Stimulated activated CD8-positive, alpha-beta memory T cell treated with anti-CD3 and anti-CD28 coated beads, Interleukin-7, amount 100 ng/mL, for 48 hours (primary cell): Measurements from ENCODE around the gene TBC1D22A.
"Not testable (repeated sequence)": the region's sequence is repeated elsewhere in the genome, so short reads cannot be mapped to it uniquely, and the experiment has no call there.

Experiments
- DNase-seq, 2 donors: peaks; one replicate each; pipeline ENCODE4 v3.0.0-alpha.2; 2020; ENCODE audit warnings: low read depth in 1 of 2; ENCODE audit errors: extremely low read depth in 1 of 2

Gene TBC1D22A

DNA sequence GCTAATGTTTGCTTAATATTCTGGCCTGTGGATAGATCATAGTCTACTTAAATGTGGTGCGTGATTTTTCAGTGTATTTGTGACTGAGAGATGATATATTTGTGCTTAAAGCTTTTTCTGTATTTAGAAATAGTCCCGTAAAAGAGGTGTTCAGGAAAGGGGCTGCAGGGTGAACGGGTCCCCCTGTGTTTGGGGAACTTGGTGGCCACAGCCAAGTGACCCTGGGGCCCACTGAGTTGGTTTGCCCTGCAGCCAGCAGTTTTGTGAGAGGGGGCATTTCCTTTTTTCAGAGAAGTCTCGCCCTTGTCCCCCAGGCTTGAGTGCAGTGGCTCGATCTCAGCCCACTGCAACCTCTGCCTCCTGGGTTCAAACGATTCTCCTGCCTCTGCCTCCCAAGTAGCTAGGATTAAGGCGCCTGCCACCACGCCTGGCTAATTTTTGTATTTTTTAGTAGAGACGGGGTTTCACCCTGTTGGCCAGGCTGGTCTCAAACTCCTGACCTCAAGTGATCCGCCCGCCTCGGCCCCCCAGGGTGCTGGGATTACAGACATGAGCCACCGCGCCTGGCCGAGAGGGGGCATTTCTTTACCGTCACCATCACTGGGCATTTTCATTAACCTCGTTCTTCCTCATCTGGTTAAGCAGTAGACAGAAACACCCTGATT is 287.4 kb downstream of the TBC1D22A start:
- DNase-seq: not testable (repeated sequence)

DNA sequence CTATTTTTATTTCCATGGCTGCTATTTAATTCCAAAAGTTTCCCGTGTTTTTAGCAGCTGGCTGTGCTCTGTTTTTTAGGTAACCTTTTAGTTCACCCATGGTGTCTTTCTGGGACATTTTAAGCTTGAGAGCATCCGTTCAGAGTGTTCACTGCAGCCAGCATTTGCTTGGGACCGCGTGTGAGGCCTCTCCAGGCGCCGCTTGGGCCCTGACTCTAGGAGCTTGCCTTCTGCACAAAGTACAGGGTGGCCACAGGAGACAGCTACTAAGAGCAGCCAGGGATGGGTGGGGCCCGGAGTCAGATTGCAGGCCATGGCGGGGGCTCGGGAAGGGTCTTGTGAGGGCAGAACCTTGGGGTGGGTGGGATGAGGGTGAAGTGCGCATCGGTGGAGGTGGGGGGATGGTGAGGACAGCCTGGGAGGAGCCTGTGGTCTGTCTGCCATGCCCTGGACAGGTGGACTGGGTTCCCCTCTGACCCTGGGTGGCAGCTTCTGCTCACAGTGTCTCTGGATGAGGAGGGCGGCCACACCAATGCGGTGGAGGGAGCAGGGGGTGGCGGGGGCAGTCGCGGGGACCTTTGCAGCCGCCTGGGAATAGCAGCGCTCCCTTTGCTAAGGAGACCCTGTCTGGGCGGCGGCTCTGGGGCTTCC is 288.1 kb downstream of the TBC1D22A start:
- DNase-seq: no peak

DNA sequence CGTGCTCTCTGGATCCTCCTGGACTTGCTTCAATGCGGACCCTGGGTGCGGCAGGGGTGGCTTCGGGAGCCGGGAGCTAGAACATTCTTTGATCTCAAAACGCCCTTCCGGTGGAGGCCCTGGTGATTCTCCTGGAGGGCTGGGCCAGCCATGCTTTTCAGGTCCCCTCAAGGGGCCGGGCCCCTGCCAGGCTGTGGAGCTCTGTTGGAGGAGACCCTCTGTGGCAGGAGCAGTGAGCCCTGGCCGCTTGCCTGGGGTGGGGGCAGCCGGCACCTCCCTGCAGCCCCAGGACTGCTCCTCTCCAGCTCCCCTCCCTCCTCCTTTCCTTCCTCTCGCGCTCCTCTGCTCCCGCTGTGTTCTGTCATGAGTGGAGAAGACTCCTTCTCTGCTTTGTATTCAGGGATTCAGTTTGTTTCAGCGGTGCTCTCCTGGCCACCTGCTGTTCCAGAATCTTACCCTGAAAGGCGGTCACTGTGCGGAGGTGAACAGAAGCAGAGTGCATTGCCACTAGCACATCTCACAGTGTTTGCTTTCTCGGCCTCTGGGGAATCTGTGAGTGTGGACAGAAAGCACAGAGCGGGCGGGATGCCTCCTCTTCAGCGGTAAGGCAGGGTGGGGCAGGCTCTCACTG is 289.1 kb downstream of the TBC1D22A start:
- no peak for DNase-seq

DNA sequence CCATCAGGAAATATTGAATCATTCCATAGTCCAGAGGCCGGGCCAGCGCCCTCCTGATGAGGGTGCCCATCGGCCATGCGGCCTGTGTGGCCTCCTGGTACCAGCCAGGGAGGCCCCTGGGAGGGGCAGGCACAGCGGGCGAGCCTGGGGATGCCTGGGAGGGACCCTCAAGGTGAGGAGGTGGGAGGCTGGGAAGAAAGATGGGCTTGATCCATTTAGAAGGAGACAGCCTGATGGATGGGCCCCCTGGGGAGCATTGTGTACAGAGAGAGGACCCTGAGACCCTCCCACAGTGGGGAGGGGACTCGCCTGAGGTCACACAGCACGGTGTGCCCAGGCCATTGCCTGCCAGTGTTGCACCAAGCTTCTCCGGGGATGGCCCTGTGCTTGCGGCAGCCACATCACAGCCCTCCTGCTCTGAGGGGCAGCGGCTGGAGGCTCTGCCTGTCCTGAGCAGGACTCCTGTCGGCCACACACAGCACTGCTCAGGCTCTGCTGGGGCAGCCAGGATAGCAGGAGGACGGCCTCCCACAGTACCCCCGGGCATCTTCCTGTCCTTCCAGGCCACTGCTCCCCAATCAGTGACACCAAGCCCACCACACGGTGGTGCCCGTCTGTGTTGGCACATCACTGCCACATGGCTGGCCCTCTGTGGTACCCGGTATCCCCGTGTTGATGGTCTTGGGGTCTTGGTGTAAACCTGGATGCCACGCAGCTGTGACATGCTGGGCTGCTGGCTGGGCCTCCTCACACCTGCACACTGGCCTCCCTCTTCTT is 290.0 kb downstream of the TBC1D22A start:
- DNase-seq: no peak

DNA sequence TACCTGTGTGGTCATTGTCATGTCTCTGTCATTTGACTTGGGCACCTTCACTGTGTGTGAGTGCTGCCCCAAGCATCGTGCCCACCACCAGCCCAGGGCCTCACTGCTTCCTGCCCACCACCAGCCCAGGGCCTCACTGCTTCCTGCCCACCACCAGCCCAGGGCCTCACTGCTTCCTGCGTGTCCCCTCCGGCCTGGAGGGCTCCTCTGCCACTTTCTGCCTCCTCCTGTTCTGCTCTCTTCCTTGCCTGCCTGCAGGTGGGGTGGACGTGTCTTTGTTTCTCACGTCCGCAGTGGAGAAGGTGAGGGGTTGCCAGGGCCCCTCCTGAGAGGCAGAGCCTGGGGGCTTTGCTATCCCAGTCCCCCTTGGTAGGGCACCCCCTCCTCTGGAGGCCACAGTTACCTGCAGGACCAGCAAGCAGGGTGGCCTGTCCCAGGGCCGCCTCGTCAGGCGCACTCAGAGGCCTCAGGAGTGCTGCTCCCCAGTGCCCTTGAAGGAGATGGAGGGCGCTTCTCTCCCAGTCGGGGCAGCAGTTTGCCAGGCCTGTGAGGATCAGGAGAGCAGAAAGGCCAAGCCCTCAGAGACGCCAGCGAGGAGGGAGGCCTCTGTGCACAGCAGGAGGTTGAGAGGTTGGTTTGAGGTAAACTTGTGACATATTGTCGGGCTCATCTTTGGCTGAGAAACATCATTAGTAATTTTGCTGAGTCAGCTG is 290.7 kb downstream of the TBC1D22A start:
- DNase-seq: no peak

DNA sequence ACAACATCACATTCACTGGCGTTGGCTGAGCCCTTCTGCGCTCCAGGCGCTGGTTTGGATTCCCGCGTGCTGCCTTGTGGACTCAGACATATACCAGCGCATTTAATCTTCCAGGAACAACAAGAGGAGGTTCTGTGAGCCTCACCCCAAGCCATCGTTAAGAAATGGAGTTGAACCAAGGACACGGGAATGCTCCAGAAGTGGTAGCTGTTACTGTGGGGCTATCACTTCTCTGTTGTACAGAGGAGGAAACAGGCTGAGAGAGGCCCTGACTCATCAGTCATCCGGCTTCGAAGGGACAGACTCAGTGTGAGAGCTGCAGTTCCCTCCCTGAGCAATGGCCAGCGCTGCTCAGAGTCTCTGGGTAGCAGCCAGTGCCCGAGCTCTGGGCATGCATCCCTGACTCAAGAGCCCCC is 291.3 kb downstream of the TBC1D22A start:
- no peak for DNase-seq

DNA sequence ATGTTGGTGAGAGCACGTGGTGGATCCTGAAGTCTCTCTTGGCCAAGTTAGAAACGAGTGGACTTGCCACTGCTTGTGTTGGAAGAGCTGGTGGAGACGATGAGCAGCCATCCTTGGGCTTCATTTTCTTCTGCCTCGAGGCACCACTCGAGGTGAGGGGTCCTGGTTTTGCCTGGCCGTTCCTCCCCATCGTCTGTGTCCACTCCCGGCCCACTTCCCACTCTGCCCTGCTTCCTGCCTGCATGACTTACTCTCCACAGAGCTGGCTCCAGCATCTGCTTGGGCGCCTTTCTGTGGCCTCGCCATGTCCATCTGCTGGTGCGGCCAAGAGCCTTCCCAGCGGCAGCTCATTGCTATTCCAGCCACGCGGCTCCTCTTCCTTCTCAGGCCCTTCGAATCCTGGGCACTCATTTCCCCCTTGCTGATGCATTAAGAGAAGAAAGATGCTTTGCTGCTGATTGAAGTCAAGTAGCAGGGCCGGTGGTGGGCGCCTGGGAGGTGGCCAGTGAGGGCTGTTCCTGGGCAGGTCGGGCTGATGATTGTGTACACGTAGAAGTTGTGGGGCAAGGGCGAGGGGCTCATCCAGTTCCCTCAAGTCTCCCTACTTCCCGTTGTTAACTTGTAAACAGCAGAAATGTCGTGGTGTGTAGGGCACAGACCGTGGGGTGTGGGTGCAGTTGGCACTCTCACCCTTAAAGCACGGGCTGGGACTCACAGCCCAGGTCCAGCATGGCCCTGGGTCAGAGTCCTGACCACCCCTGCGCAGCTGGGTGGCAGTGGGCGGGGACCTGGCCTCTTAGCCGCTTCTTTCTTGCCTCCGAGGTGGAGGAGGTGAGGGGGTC is 292.0 kb downstream of the TBC1D22A start:
- no peak for DNase-seq

DNA sequence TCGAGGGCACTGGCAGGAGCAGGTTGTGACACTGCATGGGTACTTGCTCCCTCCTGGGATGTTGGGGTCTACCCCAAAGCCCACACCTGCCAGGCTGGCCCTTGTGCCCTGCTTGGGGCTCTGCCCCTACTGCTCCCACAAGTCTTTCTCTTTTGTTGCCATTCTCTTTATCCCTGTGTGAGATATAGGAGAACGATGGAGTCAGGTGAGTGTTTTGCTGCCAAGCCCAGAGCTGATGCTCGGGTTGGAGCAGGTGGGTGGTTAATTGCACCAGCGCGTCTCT is 292.6 kb downstream of the TBC1D22A start:
- DNase-seq: no peak

DNA sequence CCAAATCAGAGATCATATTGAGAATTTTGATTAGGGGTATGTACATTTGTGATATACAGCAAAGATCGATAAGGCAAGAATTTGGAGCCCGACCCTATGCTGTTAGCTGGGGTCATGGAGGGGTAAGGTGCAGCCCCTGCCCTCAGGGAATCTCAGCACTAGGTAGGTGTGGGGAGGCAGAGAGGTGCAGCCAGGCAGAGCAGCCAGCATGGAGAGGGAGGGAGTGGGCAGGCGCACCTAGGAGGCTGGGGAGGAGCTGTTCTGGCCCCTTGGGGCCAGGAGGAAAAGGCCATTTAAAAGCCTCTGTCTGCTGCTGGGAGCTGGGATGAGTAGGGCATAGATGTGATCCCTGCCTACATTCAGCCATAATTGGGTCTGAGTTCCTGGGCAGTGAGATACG is 293.0 kb downstream of the TBC1D22A start:
- no peak for DNase-seq

DNA sequence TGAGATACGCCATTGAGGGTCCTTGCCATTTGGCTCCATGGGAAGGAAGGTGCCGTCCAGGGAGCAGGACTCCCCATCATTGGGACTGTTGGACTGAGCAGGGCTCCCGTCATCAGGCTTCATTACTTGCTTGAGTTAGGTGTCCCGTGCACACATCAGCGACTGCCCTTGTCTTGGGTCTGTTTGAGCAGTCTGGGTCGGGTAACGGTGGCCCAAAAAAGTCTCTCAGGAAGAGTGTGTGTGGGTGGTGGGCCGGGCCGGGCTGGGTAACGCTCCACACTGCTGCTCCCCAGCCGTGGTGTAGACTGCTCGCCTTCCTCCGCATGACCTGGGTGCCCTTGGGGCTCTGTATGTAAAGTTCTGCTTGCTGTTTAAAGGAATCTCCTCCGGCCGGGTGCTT is 293.5 kb downstream of the TBC1D22A start:
- DNase-seq: no peak

DNA sequence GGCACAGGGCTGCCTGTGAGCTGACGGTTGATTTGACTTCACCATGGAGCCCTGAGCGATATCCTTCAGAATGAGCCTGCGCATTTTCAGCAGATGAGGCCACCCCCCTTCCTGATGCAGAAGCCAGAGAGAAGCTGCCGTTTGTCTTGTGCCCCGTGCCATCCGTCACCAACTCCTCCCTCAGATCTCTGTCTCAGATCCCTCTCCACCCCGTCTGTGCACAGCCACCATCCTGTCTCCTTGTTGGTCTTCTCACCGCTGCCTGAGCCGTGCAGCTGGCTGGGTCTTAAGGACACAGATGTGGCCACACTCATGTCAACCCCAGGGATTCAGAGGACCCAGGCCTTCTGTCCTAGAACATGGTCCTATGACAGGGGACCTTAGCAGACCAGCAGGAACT is 293.9 kb downstream of the TBC1D22A start:
- DNase-seq: no peak

DNA sequence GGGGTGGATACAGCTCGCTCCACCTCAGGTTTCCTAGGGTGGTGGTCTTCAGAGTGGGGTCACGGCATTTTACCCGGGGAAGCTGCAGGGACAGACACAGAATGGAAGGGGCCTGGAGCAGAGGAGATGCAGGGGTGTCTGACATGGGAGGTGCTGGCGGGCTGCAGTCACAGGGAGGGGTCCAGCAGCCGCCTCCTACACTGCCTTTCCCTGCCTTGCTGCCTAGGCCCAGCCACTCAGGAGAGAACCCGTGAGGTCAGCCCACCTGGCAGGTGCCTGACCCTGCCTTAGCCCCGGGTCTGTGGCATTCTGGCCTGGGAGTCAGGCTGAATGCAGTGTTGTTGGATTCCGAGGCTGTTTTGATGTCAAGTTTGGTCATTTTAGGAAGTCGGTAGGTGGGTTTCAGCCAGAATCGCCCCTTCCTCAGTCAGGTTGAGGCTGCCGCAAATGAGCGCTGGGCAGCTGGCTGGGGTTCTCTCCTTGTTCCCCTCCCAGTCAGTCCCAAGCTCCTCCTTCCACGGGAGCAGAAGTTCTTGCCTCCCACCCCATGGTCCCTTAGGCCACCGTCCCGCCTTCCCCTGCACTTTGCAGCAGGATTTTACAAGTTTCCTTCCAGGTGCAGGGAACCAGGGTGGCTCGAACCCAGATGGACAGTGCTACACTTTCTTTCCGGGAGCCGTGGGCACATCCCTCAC is 294.5 kb downstream of the TBC1D22A start:
- DNase-seq: no peak

DNA sequence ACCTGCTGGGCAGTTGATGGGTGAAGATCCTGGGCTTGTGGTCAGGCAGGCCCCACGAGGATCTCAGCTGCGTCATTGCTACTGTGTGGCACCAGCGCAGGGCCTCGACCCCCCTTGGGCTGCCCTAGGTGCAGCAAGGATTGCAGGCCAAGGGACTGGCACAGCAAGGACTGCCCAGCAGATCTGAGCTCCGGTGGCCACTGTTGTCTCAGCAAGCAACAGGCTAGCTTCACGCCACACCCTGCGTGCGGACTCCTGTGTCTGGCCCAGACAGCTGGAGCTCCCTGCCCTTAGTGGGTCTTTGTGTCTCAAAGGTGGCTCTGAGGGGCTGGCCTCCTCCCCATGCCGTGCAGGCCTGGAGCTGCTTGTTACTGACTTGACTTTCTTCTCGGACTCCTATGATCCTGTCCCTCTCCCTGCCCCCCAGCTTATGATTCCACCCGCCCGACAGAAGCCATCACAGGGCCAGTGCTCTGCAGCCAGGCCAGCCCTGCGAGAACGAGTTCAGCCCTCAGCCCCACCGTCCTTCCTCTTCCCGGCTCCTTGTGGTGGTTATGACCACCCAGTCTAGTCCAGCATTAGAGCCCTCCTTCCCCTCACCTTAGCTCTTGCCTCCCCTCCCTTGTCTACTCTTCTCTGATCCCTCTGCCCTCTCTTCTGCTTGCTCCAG is 295.6 kb downstream of the TBC1D22A start:
- DNase-seq: no peak

DNA sequence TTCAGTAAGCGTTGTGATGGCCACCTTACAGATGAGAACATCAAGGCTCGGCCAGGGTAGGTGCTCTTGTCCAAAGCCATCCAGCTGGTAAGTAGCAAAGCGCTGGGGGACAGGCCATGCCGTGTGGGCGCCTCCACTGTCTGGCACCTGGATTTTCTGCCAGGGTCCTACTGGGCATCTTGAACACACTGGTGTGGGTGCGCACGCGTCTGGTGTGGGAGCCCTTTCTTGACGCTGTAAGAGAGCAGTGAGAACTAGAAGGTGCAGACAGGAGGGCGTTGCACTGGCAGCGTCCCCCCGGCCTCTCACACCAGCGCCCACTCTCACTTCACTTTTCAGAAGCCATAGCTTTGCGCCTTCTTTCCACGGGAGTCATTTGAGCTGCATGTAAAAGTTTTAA is 296.6 kb downstream of the TBC1D22A start:
- no peak for DNase-seq

DNA sequence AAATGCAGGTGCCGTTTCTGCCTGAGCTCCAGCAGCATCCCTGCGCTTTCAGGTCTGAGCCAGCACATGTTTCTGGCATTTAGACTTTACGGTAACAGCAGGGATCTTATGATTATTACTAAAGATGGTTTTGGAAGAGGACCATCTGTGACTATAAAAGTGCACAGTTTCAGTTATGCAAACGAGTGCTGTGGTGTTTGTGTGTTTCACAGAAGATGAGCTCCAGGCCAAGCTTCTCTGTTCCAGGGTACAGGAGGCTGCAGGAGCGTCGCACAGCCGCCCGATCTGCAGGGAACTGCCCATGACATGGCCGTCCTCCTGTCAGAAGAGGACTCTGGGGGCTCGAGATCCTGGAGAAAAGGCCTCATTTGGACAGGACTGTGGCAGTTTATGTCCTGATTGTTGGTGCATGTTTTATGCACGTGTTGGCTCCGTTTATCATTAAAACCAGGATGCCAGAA is 297.3 kb downstream of the TBC1D22A start:
- DNase-seq: no peak

DNA sequence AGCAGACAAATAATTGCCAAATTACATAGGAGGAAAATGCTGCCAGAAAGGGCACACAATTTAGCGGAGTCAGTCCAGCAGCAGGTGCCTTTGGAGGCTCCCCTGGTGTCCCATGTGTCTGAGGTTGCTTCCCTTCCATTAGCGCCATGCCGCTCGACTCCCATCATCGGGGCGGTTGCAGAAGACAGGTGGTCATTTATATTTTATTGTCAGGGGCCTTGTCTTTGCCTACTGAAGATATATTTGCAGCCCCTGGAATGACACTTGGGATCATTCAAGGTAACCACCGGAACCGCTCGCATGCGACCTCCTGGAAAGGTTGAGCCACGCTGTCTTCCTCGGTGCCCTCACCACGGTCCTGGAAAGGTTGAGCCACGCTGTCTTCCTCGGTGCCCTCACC is 298.3 kb downstream of the TBC1D22A start:
- no peak for DNase-seq

DNA sequence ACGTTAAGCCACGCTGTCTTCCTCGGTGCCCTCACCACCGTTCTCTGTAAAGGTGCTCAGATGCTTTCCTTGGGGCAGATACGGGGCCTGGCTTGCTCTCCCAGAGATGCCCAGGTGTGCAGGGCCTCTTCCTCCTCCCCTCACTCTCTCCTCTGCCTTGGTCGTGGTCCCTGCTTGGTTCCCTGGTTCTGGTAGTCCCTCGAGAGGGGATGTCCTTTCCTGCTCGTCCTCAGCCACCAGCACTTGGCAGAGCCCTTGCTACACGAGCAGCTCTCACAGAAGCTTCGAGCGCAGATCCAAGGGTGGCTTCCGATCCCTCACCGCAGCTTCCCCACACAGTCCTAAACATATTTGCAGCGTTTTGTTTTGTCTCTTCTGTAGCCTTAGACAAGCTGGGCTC is 298.8 kb downstream of the TBC1D22A start:
- DNase-seq: no peak

DNA sequence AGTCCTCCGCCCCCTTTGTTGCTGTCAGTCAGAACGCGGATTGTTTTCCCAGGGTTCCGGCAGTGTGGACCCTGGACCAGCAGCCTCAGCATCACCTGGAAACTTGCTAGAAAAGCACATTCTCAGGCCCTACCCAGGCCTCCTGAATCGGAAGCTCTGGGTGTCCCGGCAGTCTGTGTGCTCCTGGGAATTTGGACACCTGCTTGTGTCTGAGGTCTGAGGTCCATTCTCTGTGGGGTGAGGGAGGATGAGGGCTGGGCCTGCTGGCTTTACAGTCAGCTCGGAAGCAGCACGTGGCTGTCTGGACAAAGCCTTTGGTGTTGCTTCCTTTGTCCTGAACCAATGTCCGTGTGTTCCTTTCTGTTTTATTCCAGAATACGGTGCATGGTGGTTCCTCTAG is 299.7 kb downstream of the TBC1D22A start:
- no peak for DNase-seq

DNA sequence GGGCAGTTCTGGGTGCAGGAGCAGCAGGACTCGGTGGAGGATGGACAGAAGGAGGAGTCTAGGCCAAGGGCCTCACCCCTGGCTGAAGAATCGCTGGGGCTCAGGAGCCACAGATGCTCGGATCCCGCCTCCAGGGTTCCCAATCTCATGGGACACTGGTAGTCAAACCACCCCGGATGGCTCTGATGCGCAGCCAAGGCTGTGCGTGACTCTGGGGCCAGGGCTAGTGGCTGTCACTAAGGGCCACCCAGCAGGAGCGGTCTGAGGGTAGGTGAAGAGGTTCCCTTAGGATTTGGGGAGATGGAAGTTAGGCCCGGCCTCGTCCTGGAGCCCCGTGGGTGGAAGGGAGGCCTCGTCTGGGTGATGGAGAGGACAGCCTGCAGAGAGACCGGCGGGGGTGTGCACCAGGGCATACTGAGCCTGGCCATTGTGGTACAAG is 300.6 kb downstream of the TBC1D22A start:
- DNase-seq: no peak
